GM18907 (cell line): ENCODE measurements around the gene EIPR1.

Experiments used
- ATAC-seq: cut with Tn5 transposase; IDR thresholded peaks from one replicate; pipeline ENCODE4 v1.9.1; 2021; ENCODE audit warnings: mild to moderate bottlenecking, moderate library complexity; ENCODE audit not compliant: unreplicated experiment

The EIPR1 gene

GRCh38 chr2:3325458-3326181 lies 52.0 kb downstream of the EIPR1 start:
- no peak for ATAC-seq

- ATAC-seq = no peak
Measured at GRCh38 chr2:3324404-3325281, 53.0 kb downstream of the EIPR1 start.

GRCh38 chr2:3324036-3324386 lies 53.6 kb downstream of the EIPR1 start:
- ATAC-seq = no peak

GRCh38 chr2:3323360-3324035 lies 54.1 kb downstream of the EIPR1 start:
- ATAC-seq = no peak

GRCh38 chr2:3322311-3322970 lies 55.2 kb downstream of the EIPR1 start:
- no peak for ATAC-seq

GRCh38 chr2:3321825-3322224 lies 55.8 kb downstream of the EIPR1 start:
- no peak for ATAC-seq

- ATAC-seq = no peak
Measured at GRCh38 chr2:3320910-3321605, 56.6 kb downstream of the EIPR1 start.

GRCh38 chr2:3319745-3320566 lies 57.7 kb downstream of the EIPR1 start:
- no peak for ATAC-seq

GRCh38 chr2:3319134-3319533 lies 58.5 kb downstream of the EIPR1 start:
- no peak for ATAC-seq

DNA sequence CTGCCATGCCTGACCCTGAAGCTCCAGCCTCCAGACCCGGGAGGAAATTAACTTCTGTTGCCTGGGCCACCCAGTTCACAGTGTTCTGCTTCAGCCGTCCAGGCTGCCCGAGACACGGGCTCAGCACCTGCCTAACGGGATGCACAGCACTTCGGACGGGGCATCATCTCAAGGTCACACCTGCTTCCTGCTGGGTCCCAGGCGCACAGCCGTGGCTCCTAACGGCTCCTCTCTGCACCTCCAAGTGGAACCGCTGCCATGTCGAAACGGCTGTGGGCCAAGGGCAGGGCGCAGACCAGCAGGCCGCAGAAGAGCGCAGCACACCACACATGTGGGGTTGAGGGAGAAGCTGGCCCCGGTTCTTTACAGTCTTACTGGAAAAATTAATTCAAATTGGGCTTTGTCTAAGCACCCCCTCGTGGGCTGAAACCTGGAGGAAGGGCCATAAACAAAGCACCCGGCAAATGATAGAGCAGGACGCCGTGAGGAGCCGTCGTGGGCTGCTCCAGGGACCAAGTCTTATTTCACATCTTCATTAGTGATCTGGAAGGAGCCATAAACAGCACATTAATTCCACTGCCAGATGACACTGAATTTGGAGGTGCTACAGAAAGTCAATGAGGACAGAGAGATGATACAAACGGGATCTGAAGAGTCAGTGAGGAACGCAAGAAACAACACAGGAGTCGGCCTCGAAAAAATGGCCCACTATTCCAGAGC lies 59.6 kb downstream of the EIPR1 start:
- ATAC-seq = no peak

DNA sequence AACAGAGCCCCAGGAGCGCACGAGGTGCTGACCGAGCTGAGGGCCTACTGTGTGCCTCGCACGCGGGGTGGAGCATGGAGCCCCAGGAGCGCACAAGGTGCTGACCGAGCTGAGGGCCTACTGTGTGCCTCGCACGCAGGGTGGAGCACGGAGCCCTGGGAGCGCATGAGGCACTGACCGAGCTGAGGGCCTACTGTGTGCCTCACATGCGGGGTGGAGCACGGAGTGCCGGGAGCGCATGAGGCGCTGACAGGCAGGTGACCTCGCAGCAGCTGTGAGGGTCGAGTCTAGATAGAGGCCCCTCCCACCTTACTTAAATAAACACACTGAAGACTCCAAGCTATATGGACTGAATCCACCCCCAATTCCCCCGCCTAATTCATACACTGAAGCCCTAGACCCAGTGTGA lies 60.3 kb downstream of the EIPR1 start:
- ATAC-seq = no peak

- no peak for ATAC-seq
Measured at GRCh38 chr2:3316456-3317276, 61.0 kb downstream of the EIPR1 start.

- no peak for ATAC-seq
Measured at GRCh38 chr2:3314626-3315025, 63.0 kb downstream of the EIPR1 start.

- ATAC-seq = no peak
Measured at GRCh38 chr2:3313781-3314375, 63.7 kb downstream of the EIPR1 start.

- no peak for ATAC-seq
Measured at GRCh38 chr2:3312576-3313345, 64.9 kb downstream of the EIPR1 start.

- ATAC-seq = no peak
Measured at GRCh38 chr2:3311601-3312000, 66.0 kb downstream of the EIPR1 start.
